Left cardiac atrium (tissue), 4 donors: ENCODE data around the gene REC114. TPM values are rescaled to one million over a fixed set of nuclear protein-coding genes. Genes with fewer than 3 reads are reported as not detected.
"Not testable (repeated sequence)": the region's sequence is repeated elsewhere in the genome, so short reads cannot be mapped to it uniquely, and the experiment has no call there.

ENCODE experiments used
- ATAC-seq, 2 donors: fragments of 200-7000 bp; cut with Tn5 transposase; one replicate each; pipeline ENCODE4 v1.9.1; 2020; ENCODE audit warnings: mild to moderate bottlenecking in 2 of 2, moderate library complexity in 2 of 2
- DNase-seq: peaks from one replicate; pipeline ENCODE4 v3.0.0-alpha.2; 2020
- intact Hi-C, 2 donors: fragments of 100-400 bp; cut with DNase I; formaldehyde crosslinking; loops; one replicate each; pipeline versions ENCODE4 v1.14.1 to v1.15.1; 2022 to 2023
- total RNA-seq, 2 donors: library from RNA; stranded (reverse); fragmentation: NEBNext Ultra II Directional; extraction: Animal tissue kit (Norgen Biotek cat#: 25700); gene quantifications; one replicate each; pipeline ENCODE4 v1.2.1, GENCODE V29; 2021
- donor health status: DM: no; HTN: yes; CAD: no.
- donor health status: DM: no; HTN: yes; CAD: no; lungs with severe emphysema.
- donor health status: DM: yes; HTN: yes; CAD: no.
- donor health status: Dilated cardiomyopathy.

The REC114 gene
- total RNA-seq, 2 donors from 2014 or later: 1.8 TPM; not detected in 1

DNA sequence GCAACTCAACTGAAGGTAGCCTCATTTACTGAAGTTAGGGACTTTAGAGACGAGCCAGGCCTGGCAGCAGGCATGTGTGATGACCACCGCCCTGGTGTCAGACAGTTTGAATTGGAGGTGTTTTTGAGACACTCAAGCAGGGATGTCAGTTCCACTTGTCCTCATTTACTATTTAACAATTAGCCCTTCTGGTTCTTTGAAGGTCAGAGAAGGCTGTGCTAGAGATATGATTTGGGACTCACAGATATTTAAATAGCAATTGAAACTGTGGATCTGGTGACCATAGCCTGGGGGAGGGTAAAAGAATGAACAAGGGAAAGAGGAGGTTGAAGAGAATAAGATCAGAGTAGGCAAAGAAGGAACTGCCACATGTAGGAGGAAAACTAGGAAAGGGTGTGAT, 74.6 kb downstream of the REC114 start:
- intact Hi-C loops: loop anchor here in 1 of 2 donors (5.0 kb wide), 1 partner anchor 145 kb away; no protein-coding TSS in a partner anchor
- peak; percentile 44 for DNase-seq
- ATAC-seq: peak; percentile 95

DNA sequence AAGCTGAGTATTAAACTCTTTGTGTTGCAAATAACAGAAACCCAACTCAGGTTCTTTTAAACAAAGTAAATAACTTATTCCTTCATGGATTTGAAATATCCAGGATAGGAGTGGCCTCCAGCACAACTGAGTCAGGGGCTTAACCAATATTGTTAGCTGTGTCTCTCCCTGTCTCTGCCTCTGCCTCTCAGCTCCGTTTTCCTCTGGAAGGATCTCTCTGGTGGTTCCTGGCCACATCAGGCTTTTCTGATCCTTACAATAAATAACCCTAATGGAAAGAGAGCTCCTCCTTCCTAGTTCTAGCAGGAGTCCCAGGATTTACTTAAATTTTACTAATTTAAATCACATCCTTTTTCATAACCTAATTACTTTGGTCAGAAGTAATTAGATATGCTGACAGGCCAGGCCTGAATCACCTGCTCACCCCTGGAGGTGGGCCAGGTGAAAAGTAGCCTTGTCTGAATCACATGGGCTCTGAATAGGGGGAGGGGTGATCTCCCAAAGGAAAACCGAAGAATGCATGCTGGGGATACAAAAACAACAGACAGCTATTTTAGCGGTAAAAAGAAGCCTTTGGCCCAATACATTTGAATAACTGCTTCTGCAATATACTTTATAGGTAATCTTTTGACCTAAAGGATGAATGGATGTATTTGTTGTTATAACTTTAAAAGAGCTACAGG, 75.4 kb downstream of the REC114 start:
- peak in 1 of 2 donors; percentile 60 for ATAC-seq
- DNase-seq: no peak
- intact Hi-C loops: loop anchor here in 1 of 2 donors (5.0 kb wide), 1 partner anchor 146 kb away; no protein-coding TSS in a partner anchor

DNA sequence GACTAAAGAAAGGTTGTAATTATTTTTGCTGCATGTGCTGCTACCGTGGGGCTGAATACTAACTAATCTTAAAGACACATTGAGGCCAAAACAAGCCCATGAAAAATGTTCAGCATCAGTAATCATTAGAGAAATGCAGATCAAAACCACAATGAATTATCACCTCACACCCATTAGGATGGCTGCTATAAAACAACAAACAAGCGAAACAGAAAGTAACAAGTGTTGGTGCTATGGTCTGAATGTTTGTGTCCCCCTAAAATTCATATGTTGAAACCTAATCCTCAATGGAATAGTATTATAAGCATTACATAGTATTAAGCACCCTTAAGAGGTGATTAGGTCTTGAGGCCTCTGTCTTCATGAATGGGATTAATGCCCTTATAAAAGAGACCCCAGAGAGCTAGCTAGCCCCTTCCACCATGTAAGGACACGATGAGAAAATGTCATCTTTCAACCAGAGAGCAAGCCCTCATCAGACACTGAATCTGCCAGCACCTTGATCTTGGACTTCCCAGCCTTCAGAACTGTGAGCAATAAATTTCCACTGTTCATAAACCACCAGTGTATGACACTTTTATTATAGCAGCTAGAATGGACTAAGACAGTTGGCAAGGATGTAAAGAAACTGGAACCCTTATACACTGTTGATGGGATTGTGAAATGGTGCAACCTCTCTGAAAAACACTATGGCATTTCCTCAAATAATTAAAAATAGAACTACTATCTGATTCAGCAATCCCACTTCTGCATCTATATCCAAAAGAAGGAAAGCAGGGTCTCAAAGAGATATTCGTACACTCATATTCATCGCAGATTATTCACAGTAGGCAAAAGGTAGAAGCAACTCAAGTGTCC, 76.1 kb downstream of the REC114 start:
- intact Hi-C loops: loop anchor here in 1 of 2 donors (5.0 kb wide), 1 partner anchor 147 kb away; no protein-coding TSS in a partner anchor
- ATAC-seq: no peak
- no peak for DNase-seq

DNA sequence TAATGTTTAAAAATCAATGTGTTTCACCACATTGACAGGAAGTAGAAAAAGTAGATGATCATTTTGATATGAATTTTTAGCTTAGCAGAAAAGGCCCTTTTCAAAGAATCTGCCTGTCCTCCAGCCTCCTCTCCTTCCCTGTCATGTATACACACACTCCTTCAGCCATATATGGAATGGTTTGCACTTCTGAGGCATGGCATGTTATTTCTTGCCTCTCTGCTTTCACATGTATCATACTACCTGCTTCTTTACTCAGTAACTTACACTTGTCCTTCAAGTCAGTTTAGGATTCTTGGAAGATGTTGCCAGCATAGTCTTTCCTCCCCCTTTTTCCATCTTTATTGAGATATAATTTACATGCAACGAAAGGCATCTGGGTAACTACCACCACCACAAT, 79.0 kb downstream of the REC114 start:
- ATAC-seq: no peak
- intact Hi-C loops: loop anchor here in 1 of 2 donors (10.0 kb wide), 1 partner anchor 127 kb away; no protein-coding TSS in a partner anchor

DNA sequence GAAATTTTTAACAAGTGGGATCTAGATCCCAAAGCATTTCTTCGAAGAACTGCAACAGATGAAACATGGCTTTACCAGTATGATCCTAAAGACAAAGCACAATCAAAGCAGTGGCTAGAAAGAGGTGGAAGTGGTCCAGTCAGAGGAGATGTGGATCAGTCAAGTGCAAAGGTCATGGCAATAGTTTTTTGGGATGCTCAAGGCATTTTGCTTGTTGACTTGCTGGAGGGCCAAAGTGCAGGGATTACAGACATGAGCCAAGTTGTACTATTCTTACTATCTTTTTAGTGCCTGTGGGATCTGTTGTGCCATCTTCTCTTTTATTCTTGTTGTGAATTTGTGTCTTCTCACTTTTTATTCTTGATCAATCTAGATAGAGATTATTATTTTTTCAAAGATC, 82.0 kb downstream of the REC114 start:
- no peak for ATAC-seq
- intact Hi-C loops: loop anchor here in 1 of 2 donors (10.0 kb wide), 1 partner anchor 130 kb away; no protein-coding TSS in a partner anchor
- DNase-seq: no peak

More for the DNA sequence above, 79.0 kb downstream of the REC114 start:
- DNase-seq: no peak

DNA sequence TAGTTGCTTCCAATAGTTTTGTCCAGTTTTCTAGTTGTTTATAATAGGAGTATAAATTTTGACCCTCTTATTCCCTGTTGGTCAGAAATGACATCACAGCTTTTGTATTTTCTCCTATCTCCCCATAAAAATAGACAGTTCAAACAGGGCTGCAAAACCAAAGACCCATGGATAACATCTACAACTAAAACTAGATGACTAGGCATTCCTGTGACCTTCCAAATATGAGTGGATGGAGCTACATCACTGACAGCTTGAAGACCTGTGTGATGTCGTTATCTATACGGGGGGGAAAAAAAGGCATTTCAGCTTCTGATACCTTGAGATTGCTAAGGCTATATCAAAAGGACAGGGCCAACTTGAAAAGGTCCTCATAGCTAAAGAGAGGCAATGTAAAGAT, 84.6 kb downstream of the REC114 start:
- no peak for ATAC-seq
- intact Hi-C loops: loop anchor here in 1 of 2 donors (10.0 kb wide), 1 partner anchor 133 kb away; no protein-coding TSS in a partner anchor

DNA sequence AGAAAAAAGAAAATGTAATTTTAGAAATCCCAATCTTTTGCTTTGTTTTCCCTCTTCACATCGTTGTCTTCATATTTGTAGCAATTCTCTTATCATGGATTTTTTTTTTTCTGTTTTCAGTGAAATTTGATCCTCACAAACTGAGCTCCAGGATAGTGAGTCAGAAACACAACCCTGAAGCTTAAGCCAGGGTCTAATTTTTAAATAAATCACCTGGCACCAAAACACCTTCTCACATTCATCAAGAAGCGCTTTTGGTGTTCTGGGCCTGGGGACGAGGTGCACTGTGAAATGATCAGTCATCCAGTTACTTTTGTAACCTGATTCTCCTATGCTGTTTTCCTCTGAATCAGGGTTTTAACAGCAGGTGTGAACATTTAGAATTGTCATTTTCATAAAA, 87.7 kb downstream of the REC114 start:
- ATAC-seq (no peak), DNase-seq (no peak)
- intact Hi-C loops: no loop called here

More for the DNA sequence above, 84.6 kb downstream of the REC114 start:
- no peak for DNase-seq

DNA sequence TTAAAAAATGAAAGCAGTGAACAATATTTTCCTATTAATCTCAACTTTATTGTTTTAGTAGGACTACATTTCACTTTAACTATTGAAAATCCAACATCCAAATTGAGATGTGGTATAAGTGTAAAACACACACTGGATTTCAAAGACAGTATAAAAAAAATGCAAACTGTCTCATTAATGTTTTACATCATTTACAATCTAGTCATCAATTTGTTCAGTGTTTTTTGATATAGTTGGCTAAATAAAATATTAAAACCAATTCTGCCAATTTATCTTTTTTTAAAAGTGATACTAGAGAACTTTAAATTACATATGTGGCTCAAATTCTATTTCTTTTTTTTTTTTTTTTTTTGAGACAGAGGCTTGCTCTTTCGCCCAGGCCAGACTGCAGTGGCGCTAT, 95.2 kb downstream of the REC114 start:
- intact Hi-C loops: no loop called here
- DNase-seq (no peak), ATAC-seq (no peak)

DNA sequence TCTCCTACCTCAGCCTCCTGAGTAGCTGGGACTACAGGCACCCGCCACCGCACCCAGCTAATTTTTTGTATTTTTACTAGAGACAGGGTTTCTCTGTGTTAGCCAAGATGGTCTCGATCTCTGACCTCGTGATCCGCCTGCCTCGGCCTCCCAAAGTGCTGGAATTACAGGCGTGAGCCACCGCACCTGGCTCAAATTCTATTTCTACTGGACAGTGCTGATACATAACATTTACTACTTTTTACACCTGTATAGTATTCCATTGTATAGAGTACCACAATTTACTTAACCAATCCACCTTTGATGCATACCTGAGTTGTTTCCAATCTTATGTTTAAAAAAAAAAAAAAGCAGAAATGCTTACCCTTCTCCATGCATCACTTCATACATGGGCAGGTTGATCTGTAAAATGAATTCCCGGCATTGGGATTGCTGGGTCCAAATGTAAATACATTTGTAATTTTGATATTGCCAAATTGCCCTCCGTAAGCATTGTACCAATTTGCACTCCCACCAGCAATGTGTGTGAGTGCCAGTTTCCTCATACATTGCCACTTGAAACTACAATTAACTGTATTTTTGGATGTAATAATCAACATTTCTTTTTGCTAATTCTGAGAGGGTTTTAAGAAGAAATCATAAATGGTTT, 95.7 kb downstream of the REC114 start:
- DNase-seq: no peak
- intact Hi-C loops: no loop called here
- ATAC-seq: no peak

DNA sequence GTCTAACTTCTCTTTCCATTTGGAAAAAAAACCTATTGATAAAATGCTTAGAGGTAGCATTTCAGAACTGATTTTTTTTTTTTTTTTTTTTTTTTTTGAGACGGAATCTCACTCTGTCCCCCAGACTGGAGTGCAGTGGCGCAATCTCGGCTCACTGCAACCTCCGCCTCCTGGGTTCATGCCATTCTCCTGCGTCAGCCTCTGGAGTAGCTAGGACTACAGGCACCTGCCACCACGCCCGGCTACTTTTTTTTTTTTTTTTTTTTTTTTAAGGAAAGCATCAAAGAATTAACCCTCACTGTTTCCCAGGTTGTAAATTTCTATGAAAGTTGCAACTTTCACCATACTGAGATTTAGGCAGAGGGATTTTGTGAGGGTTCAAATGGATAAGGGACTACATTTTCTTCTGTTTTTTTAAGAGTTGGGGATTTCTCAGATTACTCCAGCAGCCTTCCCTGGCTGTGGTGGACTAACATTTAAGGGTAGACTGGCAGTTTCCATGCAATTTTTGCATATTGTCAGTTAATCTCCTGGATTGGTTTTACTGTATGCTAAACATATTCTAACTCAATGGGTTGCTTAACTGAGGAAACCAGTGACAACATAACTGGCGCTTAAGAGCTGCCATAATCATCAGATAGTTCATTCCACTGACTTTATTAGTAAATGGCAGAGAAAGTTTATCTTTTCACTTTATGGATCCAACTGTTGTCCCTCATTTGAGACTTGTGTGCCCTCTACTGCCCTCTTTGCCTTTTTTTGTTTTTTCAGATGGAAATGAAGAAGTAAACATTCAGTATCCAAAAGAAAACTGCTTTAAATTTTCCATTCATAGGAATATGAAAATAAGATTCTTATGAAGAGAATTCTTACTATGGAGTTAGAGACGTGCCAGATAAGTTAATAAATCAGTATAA, 96.5 kb downstream of the REC114 start:
- DNase-seq (peak; percentile 30), ATAC-seq (no peak)
- intact Hi-C loops: no loop called here

DNA sequence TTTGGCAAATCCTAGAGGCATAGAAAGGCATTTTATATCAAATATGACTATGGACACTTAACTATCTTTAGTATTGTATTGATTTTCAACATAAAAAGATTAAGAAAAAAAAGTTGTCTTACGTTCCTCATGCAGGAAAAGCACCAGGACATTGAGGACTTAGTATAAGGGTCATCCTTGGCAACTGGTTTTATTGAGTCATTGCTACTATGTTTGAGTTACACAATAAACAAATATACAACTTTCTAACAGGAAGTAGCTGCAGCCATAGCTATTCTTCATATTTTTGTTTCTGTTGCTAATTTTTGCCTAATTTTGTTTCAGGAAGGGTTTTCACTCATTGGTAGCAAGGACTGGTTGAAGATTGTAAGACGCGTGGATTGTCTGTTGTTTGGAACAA, 97.2 kb downstream of the REC114 start:
- no peak for ATAC-seq
- DNase-seq: no peak
- intact Hi-C loops: no loop called here

DNA sequence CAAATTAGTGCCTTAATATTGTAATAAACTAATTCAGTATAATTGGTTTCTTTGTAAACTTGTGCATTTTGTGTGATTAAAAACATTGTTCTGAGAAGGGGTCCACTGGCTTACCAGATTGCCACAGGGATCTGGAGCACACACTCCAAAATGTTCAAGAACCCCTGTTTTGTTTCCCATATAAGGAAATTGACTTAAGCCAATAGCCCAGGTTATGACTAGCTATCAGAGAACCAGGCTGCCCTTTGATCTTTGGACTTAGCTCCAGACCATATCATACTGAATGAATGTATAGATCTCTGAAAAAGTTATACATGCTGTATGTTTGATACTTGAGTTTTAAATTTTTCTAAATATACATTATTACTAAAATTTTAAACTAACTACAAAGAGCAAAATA, 98.5 kb downstream of the REC114 start:
- no peak for DNase-seq
- no peak for ATAC-seq
- intact Hi-C loops: no loop called here

DNA sequence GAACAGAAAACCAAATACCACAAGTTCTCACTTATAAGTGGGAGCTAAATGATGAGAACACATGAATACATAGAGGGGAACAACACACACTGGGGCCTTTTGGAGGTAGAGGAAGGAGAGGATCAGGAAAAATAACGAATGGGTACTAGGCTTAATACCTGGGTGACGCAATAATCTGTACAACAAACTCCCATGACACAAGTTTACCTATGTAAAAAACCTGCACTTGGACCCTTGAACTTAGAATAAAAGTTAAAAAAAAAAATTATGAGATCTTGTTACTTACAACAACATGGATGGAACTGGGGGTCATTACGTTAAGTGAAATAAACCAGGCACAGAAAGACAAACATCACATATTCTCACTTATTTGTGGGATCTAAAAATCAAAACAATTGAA, 106.0 kb downstream of the REC114 start:
- DNase-seq, intact Hi-C loops, ATAC-seq: not testable (repeated sequence)

DNA sequence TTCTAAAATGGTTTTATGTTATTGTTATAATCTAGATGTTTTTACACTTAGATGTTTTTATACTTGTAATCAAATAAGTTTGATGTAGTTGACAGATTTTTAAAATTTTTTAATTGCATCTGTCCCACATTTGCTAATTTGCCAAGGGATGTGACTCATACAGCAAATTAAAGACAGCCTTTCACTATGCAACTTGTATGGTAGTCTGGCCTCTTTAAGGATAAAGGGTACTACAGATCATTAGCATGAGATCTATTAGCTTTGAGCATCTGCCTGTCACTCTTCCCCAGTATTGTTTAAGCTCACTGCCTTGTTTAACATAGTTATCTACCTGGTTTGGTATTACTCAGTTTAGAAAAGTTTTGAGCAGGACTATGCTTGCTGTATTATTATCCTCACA, 107.2 kb downstream of the REC114 start:
- intact Hi-C loops: loop anchor here in 1 of 2 donors (10.0 kb wide), 1 partner anchor 225 kb away; no protein-coding TSS in a partner anchor
- no peak for ATAC-seq
- no peak for DNase-seq

DNA sequence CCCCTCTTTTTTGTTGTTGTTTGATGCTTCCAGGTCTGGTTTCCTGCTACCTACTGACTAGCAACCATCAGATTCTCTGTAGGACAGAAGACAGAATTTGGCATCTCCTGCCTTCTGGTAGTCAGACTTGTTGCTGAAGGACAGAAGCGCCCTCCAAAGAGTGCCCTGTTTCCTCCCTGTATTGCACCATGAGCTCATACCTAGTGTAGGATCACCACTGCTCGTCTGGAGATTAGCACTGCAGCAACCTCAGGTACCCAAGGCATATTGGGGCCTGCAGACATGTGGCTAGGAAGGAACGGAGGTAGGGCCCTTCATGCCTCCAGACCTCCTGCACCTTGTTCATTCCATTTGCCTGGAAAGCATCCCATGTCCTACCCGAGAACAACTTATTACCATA, 112.1 kb downstream of the REC114 start:
- ATAC-seq (no peak), DNase-seq (no peak)
- intact Hi-C loops: loop anchor here in 1 of 2 donors (10.0 kb wide), 1 partner anchor 230 kb away; no protein-coding TSS in a partner anchor

DNA sequence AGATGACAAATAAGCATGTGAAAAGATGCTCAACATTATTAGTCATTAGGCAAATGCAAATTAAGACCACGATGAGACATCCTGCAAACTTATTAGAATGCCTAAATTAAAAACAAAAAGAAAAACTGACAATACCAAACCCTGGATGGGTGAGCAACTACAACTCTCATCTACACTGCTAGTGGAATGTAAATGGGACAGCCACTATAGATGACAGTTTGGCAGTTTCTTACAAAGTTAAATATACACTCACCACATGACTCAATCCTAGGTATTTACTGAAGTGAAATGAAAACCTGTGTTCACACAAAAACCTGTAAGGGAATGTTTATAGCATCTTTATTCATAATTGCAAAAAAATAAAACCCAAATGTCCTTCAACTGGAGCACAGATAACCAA, 115.6 kb downstream of the REC114 start:
- no peak for ATAC-seq
- DNase-seq: no peak
- intact Hi-C loops: loop anchor here in 1 of 2 donors (10.0 kb wide), 1 partner anchor 234 kb away; no protein-coding TSS in a partner anchor

DNA sequence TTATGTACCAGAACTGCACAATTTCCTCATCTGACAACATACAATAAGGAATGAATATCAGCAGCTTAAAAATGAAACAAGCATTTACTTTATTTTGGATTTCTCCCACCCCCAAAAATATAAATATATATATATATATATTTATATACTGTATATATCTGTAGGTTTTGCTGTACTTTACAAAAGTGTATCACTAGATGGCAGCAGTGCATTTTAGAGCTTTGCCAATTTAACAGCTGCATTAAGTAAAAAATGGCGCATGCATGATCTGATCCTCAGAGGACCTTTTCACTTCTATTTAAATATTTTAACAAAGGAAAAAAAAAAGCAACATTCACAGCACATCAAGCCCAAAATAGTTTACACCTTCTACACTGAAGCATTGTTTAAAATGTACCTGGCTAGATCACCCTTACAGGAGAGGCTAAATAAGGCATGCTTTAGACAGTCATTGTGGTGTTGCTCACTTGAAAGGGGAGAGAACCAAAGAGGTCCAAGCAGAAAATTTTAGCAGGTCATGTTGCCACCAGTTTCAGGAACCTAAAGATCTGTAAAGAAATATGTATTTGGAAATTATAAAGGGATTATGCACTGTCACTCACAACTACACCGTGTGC, 117.6 kb downstream of the REC114 start:
- intact Hi-C loops: loop anchor here (2.0 to 5.0 kb wide), 2 partner anchors 76 to 77 kb away; no protein-coding TSS in a partner anchor
- DNase-seq (no peak), ATAC-seq (no peak)

DNA sequence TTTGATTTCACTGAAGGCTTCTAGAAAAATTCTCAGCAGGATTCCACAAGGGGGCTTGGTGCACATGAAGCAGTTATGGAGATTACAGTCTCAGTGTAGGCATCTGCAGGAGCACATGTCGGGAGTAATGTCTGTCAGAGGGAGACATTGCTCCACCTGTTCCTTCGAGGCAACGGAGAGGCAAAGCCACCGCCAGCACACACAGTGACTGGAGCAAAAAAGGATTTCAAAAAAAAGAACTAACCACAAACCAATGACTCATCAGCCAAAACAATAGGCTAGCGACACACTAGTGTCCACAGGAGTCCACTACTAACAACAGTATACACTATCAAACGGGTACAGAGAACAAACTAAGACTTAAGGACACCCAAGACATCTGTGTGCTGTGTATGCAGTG, 121.3 kb downstream of the REC114 start:
- intact Hi-C loops: loop anchor here in 1 of 2 donors (5.0 kb wide), 1 partner anchor 73 kb away; no protein-coding TSS in a partner anchor
- DNase-seq (no peak), ATAC-seq (peak in 1 of 2 donors; percentile 63)
